Measurements from ENCODE around the gene GTF2H4.

- TF ChIP-seq CTCF (IDR thresholded peaks at IDR 0.05) (no peak), POLR2A (IDR thresholded peaks at IDR 0.05) (no peak)
Observed at GRCh38 chr6:30895343-30895742, 12.7 kb upstream of the GTF2H4 start.

Measured in thyroid gland (tissue), 4 donors.